ENCODE results near the gene OR51E2.
"Not testable (repeated sequence)": the region's sequence is repeated elsewhere in the genome, so short reads cannot be mapped to it uniquely, and the experiment has no call there.

GRCh38 chr11:4722616-4723534, 25.2 kb upstream of the OR51E2 start:
- not testable (repeated sequence) for TF ChIP-seq POLR2A, CTCF (IDR thresholded peaks at IDR 0.05)

Measured in breast epithelium (tissue), 3 donors.